KG1 (cell line): Measurements from ENCODE around the gene UROC1.

ENCODE experiments used
- DNase-seq: peaks from one replicate; lab custom pipeline; 2025; lab: John Stamatoyannopoulos, UW

The UROC1 gene

GRCh38 chr3:126494970-126495230 is 22.7 kb downstream of the UROC1 start:
- DNase-seq = no peak

GRCh38 chr3:126494204-126494969 is 23.2 kb downstream of the UROC1 start:
- DNase-seq = no peak

GRCh38 chr3:126493739-126494138 is 23.8 kb downstream of the UROC1 start:
- DNase-seq = no peak

- no peak for DNase-seq
Observed at GRCh38 chr3:126493051-126493450, 24.5 kb downstream of the UROC1 start.

GRCh38 chr3:126491221-126492013 is 26.2 kb downstream of the UROC1 start:
- DNase-seq = no peak

GRCh38 chr3:126490619-126491018 is 27.0 kb downstream of the UROC1 start:
- no peak for DNase-seq

- no peak for DNase-seq
Observed at GRCh38 chr3:126488886-126489569, 28.5 kb downstream of the UROC1 start.

- no peak for DNase-seq
Observed at GRCh38 chr3:126488185-126488584, 29.4 kb downstream of the UROC1 start.

GRCh38 chr3:126487151-126487771 is 30.3 kb downstream of the UROC1 start:
- DNase-seq = peak; percentile 55

- no peak for DNase-seq
Observed at GRCh38 chr3:126486360-126486847, 31.2 kb downstream of the UROC1 start.

GRCh38 chr3:126485956-126486355 is 31.6 kb downstream of the UROC1 start:
- no peak for DNase-seq

GRCh38 chr3:126485176-126485897 is 32.2 kb downstream of the UROC1 start:
- no peak for DNase-seq

- DNase-seq = no peak
Observed at GRCh38 chr3:126484662-126485061, 32.9 kb downstream of the UROC1 start.

GRCh38 chr3:126484148-126484547 is 33.4 kb downstream of the UROC1 start:
- no peak for DNase-seq

- DNase-seq = no peak
Observed at GRCh38 chr3:126483321-126483761, 34.2 kb downstream of the UROC1 start.

GRCh38 chr3:126482503-126483255 is 34.9 kb downstream of the UROC1 start:
- no peak for DNase-seq

- DNase-seq = no peak
Observed at GRCh38 chr3:126481808-126482502, 35.6 kb downstream of the UROC1 start.

- DNase-seq = no peak
Observed at GRCh38 chr3:126480861-126481260, 36.7 kb downstream of the UROC1 start.

- no peak for DNase-seq
Observed at GRCh38 chr3:126480206-126480605, 37.4 kb downstream of the UROC1 start.

GRCh38 chr3:126479642-126480041 is 37.9 kb downstream of the UROC1 start:
- no peak for DNase-seq
